Smooth muscle cell (in vitro differentiated cells): Measurements from ENCODE around the gene TOR1A. TPM values are rescaled to one million over a fixed set of nuclear protein-coding genes. Genes with fewer than 3 reads are reported as not detected.

Experiments used
- DNase-seq: peaks from one replicate; lab custom pipeline; 2025; ENCODE audit not compliant: unreplicated experiment; lab: John Stamatoyannopoulos, UW
- H2AFZ ChIP-seq: fragments of 200-600 bp; sonication (generic); 2 replicates; pipeline ENCODE4 v1.6.0; 2016; ENCODE audit warnings: antibody characterized with exemption, low read depth, mild to moderate bottlenecking
- H3F3A ChIP-seq: fragments of 200-600 bp; sonication (generic); 2 replicates; pipeline ENCODE4 v1.6.0; 2017; ENCODE audit warnings: antibody characterized with exemption, low read depth
- H3K27ac ChIP-seq: fragments of 200-600 bp; sonication (generic); 2 replicates; pipeline ENCODE4 v1.5.1; 2016; ENCODE audit warnings: low read depth, mild to moderate bottlenecking
- H3K27me3 ChIP-seq: fragments of 200-600 bp; sonication (generic); 2 replicates; pipeline ENCODE4 v1.6.1; 2016; ENCODE audit warnings: low read depth, mild to moderate bottlenecking
- H3K36me3 ChIP-seq: fragments of 200-600 bp; sonication (generic); 2 replicates; pipeline ENCODE4 v1.5.1; 2016; ENCODE audit warnings: low read depth
- H3K4me1 ChIP-seq: fragments of 200-600 bp; sonication (generic); 2 replicates; pipeline ENCODE4 v1.5.1; 2016; ENCODE audit warnings: low read depth
- H3K4me2 ChIP-seq: fragments of 200-600 bp; sonication (generic); 2 replicates; pipeline ENCODE4 v1.6.0; 2016; ENCODE audit warnings: mild to moderate bottlenecking
- H3K4me3 ChIP-seq: fragments of 200-600 bp; sonication (generic); 2 replicates; pipeline ENCODE4 v1.5.1; 2016; ENCODE audit warnings: mild to moderate bottlenecking
- H3K79me2 ChIP-seq: fragments of 200-600 bp; sonication (generic); 2 replicates; pipeline ENCODE4 v1.6.0; 2016; ENCODE audit warnings: low read depth, mild to moderate bottlenecking
- H3K9ac ChIP-seq: fragments of 200-600 bp; sonication (generic); 2 replicates; pipeline ENCODE4 v1.6.0; 2016; ENCODE audit warnings: low read depth
- H3K9me3 ChIP-seq: fragments of 200-600 bp; sonication (generic); replicated peaks from 2 replicates; pipeline ENCODE4 v1.5.1; 2016; ENCODE audit warnings: low read depth
- H4K20me1 ChIP-seq: fragments of 200-600 bp; sonication (generic); 2 replicates; pipeline ENCODE4 v1.6.0; 2016; ENCODE audit warnings: low read depth
- CTCF ChIP-seq: fragments of 200-600 bp; sonication (generic); IDR thresholded peaks from 2 replicates; pipeline ENCODE4 v1.5.1; 2017; ENCODE audit warnings: borderline replicate concordance, mild to moderate bottlenecking, antibody characterized with exemption; ENCODE audit not compliant: insufficient read depth, poor library complexity, severe bottlenecking
- WGBS: methylation state at CpG from one replicate; pipeline ENCODE4 v1.1.7; 2016; ENCODE audit warnings: low lambda C conversion rate; 5-methylcytosine and 5-hydroxymethylcytosine counted together
- polyA plus RNA-seq: library from polyadenylated mRNA; unstranded; fragments of >200 nt; fragmentation: Nextera tagmentation; extraction: Ambion mirVana; gene quantifications from 2 replicates; pipeline ENCODE4 v1.2.1, GENCODE V29; 2016
- total RNA-seq: library from RNA; depleted of rRNA; stranded (reverse); fragments of >200 nt; gene quantifications from 2 replicates; pipeline ENCODE4 v1.2.3, GENCODE V29; 2014

Gene TOR1A
- total and polyA plus RNA-seq, 2 experiments from 2014 or later, result 38.5 to 46.1 TPM

DNA sequence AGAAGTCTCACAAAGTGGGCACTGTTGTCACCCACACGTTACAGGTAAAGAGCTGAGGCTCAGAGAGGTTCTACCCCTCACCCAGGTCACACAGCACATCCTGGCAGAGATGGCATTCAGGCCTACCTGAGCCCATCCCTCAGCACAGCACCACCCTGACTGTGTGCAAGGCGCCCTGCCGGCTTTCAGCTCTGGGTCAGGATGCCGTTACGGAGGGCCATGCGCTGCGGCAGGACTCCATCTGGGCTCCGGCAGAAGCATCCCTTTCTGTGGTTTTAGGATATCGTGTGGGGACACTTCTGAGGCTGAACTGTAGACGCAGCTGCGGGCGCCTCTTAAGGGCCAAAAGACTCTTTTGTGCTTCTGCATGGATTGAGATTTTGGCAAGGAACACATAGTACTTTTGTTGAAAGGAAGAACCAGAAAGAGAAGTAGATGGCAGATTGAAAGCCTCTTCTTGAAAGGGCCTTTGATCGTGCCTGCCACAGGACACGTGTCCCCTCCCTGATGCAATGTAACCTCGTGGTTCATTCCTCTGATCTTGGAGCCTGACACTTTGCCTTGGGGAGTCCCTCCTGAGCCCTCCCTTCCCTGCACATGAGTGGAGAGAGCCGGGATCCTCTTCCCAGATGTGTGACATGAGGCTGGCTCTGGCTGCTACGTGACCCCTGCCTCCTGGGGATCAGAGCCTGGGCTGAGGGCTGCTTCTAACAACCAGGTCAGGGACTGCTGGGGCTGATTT, 42.6 kb upstream of the TOR1A start:
- TF ChIP-seq CTCF, result no peak
- no peaks in the 10 kb centered on the region for H3K79me2 ChIP-seq
- no peak overlapping the region for H3K4me3 ChIP-seq
- H3K4me1 ChIP-seq, result no peaks in the 10 kb centered on the region
- DNase-seq, result no peak
- no peaks in the 10 kb centered on the region for H3K36me3 ChIP-seq
- H3K4me2 ChIP-seq, result no peak overlapping the region
- no peaks in the 10 kb centered on the region for H3K9me3 ChIP-seq
- H3K9ac ChIP-seq, result no peak overlapping the region
- 90% methylated on average over 17 of the region's 17 CpGs for WGBS
- no peaks in the 10 kb centered on the region for H4K20me1 ChIP-seq
- no peaks in the 10 kb centered on the region for H3K27me3 ChIP-seq
- H2AFZ ChIP-seq, result no peak overlapping the region
- no peak overlapping the region for H3K27ac ChIP-seq
- H3F3A ChIP-seq, result no peaks in the 10 kb centered on the region

DNA sequence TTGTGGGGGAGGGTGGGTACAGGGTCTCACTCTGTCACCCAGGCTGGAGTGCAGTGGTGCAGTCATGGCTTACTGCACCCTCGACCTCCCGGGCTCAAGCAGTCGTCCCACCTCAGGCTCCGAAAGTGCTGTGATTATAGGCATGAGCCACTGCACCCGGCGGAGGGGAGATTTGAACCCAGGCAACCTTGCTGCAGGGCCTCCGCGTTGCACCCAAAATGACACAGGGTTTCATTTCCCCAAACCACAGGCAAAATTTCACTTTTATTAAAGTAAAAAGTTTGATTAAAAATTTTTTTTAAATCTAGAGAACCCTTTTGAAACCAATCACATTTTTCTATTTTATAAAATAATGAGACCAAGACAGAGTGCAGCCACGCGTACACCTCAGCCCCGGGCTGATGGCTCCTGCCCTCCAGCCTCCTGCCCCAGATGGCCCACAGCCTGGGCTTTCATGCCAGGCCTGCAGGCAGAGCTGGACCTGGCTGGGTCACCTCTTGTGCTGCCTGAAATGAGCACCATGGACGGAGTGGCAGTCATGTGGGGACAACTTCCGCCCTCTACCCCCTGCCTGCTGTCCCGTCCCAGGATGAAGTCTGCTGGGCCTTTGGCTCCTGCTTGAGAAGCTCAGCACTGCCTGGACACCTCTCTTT, 41.9 kb upstream of the TOR1A start:
- no peak overlapping the region for H2AFZ ChIP-seq
- H3K9ac ChIP-seq, result no peak overlapping the region
- no peaks in the 10 kb centered on the region for H3F3A ChIP-seq
- DNase-seq, result no peak
- H3K4me3 ChIP-seq, result no peak overlapping the region
- H3K36me3 ChIP-seq, result no peaks in the 10 kb centered on the region
- no peaks in the 10 kb centered on the region for H3K9me3 ChIP-seq
- no peak for TF ChIP-seq CTCF
- no peaks in the 10 kb centered on the region for H3K79me2 ChIP-seq
- no peak overlapping the region for H3K4me2 ChIP-seq
- no peaks in the 10 kb centered on the region for H3K4me1 ChIP-seq
- no peaks in the 10 kb centered on the region for H3K27me3 ChIP-seq
- WGBS, result 90% methylated on average over 13 of the region's 14 CpGs
- H4K20me1 ChIP-seq, result no peaks in the 10 kb centered on the region
- no peak overlapping the region for H3K27ac ChIP-seq

DNA sequence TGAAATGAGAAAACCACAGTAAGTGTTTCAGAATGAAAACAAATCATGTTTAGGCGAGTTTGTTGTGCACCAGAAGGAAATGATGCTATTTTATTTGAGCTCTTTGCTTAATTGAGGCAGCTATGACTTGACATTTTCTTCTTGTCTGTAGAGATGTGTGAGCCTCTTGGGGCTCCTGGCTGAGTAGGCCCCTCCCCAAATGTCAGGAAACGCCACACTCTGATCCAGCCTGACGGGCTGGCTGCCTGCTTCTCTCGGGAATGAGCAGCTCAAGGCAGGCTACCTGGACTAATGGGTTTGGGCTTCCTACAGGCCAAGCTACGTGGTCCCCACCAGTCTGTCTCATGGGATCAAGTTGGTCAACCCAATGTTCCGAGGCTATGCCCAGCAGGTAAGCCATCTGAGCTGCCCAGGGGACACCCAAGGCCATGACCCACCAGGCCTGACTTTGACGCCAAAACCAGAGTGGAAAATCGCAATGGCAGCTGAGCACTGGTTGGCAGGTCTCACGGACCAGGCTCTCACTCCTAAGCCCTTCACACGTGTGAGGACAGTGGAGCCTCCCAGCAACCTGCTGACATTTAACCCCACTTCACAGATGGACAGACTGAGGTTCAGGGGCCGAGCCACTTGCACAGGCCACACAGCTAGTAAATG, 41.2 kb upstream of the TOR1A start:
- Histone ChIP-seq H4K20me1 (no peaks in the 10 kb centered on the region), H3K27me3 (no peaks in the 10 kb centered on the region), H2AFZ (no peak overlapping the region), H3K36me3 (no peaks in the 10 kb centered on the region), H3K4me2 (no peak overlapping the region), H3K9ac (no peak overlapping the region), H3K4me1 (no peaks in the 10 kb centered on the region), H3K9me3 (no peaks in the 10 kb centered on the region), H3K79me2 (no peaks in the 10 kb centered on the region), H3F3A (no peaks in the 10 kb centered on the region), H3K4me3 (no peak overlapping the region), H3K27ac (no peak overlapping the region)
- no peak for DNase-seq
- 67% methylated on average over 11 of the region's 11 CpGs for WGBS
- no peak for TF ChIP-seq CTCF
